Left ventricle myocardium superior (tissue), 1 donor: ENCODE measurements around the gene KANSL1. TPM values are rescaled to one million over a fixed set of nuclear protein-coding genes. Genes with fewer than 3 reads are reported as not detected.
A peak's percentile ranks its signal among the peaks of the same experiment; 100 is the strongest.
"Not testable (repeated sequence)": the region's sequence is repeated elsewhere in the genome, so short reads cannot be mapped to it uniquely, and the experiment has no call there.

ENCODE experiments used
- ATAC-seq: fragments of 200-7000 bp; cut with Tn5 transposase; one replicate; pipeline ENCODE4 v1.9.1; 2020; ENCODE audit warnings: mild to moderate bottlenecking, moderate library complexity
- DNase-seq: peaks from one replicate; pipeline ENCODE4 v3.0.0-alpha.2; 2020
- intact Hi-C: fragments of 100-400 bp; cut with micrococcal nuclease; formaldehyde crosslinking; loops from one replicate; pipeline ENCODE4 v1.11.0; 2022
- total RNA-seq: library from RNA; stranded (reverse); fragmentation: NEBNext Ultra II Directional; extraction: Animal tissue kit (Norgen Biotek cat#: 25700); gene quantifications from one replicate; pipeline ENCODE4 v1.2.1, GENCODE V29; 2021
- donor health status: DM: no; HTN: yes; CAD: no; lungs with severe emphysema.

KANSL1 gene
- total RNA-seq, 1 donor from 2014 or later, result 26.9 TPM

GRCh38 chr17:46101785-46102617 lies 91.2 kb downstream of the KANSL1 start:
- DNase-seq, intact Hi-C loops: not testable (repeated sequence)
- peak; percentile 44 for ATAC-seq

DNA sequence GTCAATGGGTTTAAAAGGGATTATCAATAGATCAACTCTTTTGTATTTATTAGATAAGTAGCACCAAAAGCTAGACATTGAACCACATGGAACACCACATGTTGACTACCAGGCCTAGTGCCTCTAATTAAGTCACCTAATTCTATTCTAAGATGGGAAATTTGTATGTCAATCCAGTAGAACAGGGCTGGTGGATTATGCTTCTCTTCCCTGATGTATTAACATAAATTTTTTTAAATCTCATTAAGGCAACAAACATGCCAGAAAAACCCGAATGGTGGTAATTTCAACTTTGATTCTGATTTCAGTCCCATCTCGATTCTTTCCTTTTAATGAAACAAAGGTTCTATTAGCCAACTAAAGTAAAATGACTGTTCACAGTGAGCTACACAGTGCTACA lies 92.6 kb downstream of the KANSL1 start:
- DNase-seq (no peak), ATAC-seq (no peak)
- intact Hi-C loops, result no loop called here

GRCh38 chr17:46099865-46100264 lies 93.4 kb downstream of the KANSL1 start:
- intact Hi-C loops, result no loop called here
- no peak for ATAC-seq
- DNase-seq, result no peak

GRCh38 chr17:46097497-46097896 lies 95.7 kb downstream of the KANSL1 start:
- intact Hi-C loops, result no loop called here
- ATAC-seq, result no peak
- no peak for DNase-seq

- no peak for ATAC-seq
- DNase-seq, result no peak
- intact Hi-C loops, result no loop called here
These were observed 100.2 kb downstream of the KANSL1 start for GRCh38 chr17:46092991-46093390.

- intact Hi-C loops, result no loop called here
- ATAC-seq, result no peak
These were observed 102.4 kb downstream of the KANSL1 start for GRCh38 chr17:46090871-46091270.

GRCh38 chr17:46089389-46089965 lies 103.8 kb downstream of the KANSL1 start:
- intact Hi-C loops, result no loop called here
- DNase-seq, result no peak
- no peak for ATAC-seq

More at GRCh38 chr17:46090871-46091270, 102.4 kb downstream of the KANSL1 start:
- no peak for DNase-seq

- ATAC-seq (no peak), DNase-seq (no peak)
- intact Hi-C loops, result no loop called here
These were observed 104.6 kb downstream of the KANSL1 start for GRCh38 chr17:46088595-46088994.

DNA sequence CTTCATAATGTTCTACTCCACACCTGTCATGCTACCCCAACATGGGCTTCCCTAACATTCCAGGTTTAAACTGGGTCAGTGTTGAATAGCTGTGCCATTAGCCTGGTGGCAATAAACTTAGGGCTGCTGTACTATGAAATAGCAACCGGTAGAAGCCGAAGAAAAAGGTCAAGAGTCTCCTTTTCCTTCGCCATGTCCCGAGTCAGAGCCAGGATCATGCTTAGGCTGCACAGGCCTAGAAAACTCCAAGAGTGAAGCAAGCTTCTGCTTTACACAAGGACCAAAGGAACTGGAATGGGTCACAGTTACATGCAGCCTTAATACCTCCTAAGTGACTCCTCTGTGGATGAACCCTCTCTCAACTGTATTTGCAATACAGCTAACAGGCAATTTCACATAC lies 105.4 kb downstream of the KANSL1 start:
- not testable (repeated sequence) for ATAC-seq

DNA sequence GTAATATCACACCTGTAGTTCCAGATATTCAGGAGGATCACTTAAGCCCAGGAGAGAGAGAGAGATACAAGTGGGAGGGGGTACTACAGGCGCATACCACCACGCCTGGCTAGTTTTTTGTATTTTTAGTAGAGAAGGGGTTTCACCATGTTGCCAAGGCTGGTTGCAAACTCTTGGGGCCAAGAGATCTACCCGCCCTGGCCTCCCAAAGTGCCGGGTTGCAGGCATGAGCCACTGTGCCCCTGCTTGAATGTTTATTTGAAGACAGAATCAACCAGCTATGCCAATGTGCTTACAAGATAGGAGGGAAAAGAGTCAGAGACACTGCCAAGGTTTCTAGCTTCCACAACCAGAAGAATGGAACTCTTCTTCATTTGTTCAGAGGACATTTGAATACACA lies 106.4 kb downstream of the KANSL1 start:
- ATAC-seq, result peak; percentile 23
- no peak for DNase-seq
- intact Hi-C loops, result no loop called here

More for the DNA sequence above, 105.4 kb downstream of the KANSL1 start:
- intact Hi-C loops, DNase-seq: not testable (repeated sequence)

GRCh38 chr17:46085522-46085921 lies 107.7 kb downstream of the KANSL1 start:
- ATAC-seq, result no peak

GRCh38 chr17:46082257-46082656 lies 111.0 kb downstream of the KANSL1 start:
- intact Hi-C loops, result no loop called here
- no peak for DNase-seq
- no peak for ATAC-seq

More at GRCh38 chr17:46085522-46085921, 107.7 kb downstream of the KANSL1 start:
- intact Hi-C loops, result no loop called here
- DNase-seq, result no peak

DNA sequence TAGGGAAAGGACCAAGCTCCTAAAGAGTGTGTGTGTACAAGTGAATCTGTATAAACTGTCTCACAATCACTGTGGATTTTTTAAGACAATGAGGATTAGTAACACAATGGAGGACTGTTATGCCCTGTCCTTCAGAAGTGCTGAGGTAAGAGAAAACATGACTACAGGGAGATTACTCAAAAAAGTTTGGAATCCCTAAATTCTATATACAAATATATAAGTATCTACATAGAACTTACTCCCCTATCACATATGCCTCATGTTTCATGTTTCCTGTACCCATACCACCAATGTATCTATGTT lies 112.3 kb downstream of the KANSL1 start:
- DNase-seq (no peak), ATAC-seq (no peak)
- intact Hi-C loops, result no loop called here

GRCh38 chr17:46080118-46081017 lies 112.9 kb downstream of the KANSL1 start:
- ATAC-seq (no peak), DNase-seq (no peak)
- intact Hi-C loops, result no loop called here

DNA sequence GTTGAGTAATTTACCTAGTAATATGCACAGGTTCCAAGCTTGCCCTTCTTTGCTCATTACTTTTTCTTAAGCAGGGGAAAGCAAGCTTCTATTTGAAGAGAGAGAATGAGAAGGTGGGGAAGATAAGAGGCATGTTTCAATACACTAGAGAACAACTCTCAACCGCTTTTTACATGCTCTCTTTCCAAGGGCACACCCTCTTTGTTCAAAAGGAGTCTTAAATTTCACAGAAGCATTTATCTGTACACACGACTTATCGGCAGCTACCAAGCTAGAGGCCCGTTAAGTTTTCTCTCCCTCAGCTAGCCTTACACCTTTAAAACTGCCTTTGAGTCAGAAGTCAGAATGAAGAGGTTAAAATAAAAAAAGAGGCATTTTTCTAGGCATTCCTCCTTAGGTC lies 114.6 kb downstream of the KANSL1 start:
- ATAC-seq (no peak), DNase-seq (no peak)
- intact Hi-C loops, result no loop called here

DNA sequence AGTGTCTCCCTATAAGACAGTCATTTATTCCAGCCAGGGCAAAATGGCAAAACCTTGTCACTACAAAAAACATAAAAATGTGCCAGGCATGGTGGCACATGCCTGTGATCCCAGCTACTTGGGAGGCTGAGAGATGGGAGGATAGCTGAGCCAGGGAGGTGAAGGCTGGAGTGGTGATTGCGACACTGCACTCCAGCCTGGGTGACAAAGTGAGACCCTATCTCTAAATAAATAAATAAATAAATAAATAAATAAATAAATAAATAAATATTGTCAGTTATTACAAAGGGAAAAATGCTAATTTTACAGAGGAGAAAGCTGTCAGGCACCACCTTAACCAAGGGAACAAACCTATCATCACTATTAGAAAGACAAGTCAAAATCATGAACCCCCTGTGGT lies 118.7 kb downstream of the KANSL1 start:
- ATAC-seq (no peak), DNase-seq (no peak)
- intact Hi-C loops, result no loop called here

DNA sequence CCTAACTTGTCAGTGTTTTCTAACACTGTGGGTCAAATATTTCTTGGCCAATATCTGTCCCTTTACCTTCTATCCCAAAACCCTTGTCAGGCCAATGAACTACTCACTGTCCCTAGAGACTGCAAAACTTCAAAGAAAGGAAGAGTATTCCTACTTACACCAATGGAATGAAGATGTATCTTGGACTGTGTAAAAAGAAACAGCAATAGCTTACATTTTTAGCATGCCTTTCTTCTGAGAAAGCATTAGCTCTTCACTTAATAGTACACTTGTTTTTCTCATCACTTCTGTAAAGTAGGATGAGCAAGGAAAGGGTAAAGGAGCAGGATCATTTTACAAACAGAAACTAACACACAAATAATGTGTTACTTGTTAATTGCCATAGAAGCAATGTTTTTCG lies 120.2 kb downstream of the KANSL1 start:
- DNase-seq, result no peak
- no peak for ATAC-seq

DNA sequence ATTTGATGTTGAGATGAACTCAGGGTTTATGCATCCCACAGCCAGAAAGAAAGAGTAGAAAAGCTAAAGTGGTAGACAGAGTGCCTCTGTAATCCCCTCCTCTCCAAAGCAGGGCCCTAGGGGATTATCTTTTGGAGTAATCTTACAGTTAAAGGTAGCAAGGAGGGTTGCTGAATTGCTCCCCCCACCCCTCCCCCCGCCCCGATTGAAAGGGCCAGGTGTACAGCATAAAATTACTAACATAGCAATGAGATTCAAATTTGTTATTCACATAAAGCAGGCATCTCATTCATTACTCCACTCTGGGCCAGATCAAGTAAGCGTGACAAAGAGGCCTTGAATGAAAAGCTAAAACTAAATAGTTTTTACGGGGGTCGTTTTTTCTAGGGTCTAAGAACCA lies 121.4 kb downstream of the KANSL1 start:
- intact Hi-C loops, result no loop called here
- DNase-seq (no peak), ATAC-seq (no peak)

More for the DNA sequence above, 120.2 kb downstream of the KANSL1 start:
- intact Hi-C loops, result no loop called here

GRCh38 chr17:46064460-46064859 lies 128.8 kb downstream of the KANSL1 start:
- intact Hi-C loops, result no loop called here
- no peak for DNase-seq
- ATAC-seq, result no peak

- no peak for DNase-seq
- intact Hi-C loops, result no loop called here
- no peak for ATAC-seq
These were observed 130.0 kb downstream of the KANSL1 start for GRCh38 chr17:46063241-46063640.
